Measurements from ENCODE around the gene OR5AR1.
"Not testable (repeated sequence)": the region's sequence is repeated elsewhere in the genome, so short reads cannot be mapped to it uniquely, and the experiment has no call there.

OR5AR1 gene

GRCh38 chr11:56663386-56663785 is at the start of gene OR5AR1:
OR5AR1 (plus strand) TSS chr11:56663686; CDS start chr11:56663686, 0 bp downstream.
- DNase-seq = no peak

GRCh38 chr11:56624661-56625110 is 38.8 kb upstream of the OR5AR1 start:
- peak; percentile 65 for DNase-seq

GRCh38 chr11:56625946-56626345 is 37.5 kb upstream of the OR5AR1 start:
- DNase-seq = no peak

- DNase-seq = no peak
Observed at GRCh38 chr11:56632329-56632728, 31.2 kb upstream of the OR5AR1 start.

- no peak for DNase-seq
Observed at GRCh38 chr11:56636861-56637260, 26.6 kb upstream of the OR5AR1 start.

- DNase-seq = no peak
Observed at GRCh38 chr11:56637500-56637899, 26.0 kb upstream of the OR5AR1 start.

DNA sequence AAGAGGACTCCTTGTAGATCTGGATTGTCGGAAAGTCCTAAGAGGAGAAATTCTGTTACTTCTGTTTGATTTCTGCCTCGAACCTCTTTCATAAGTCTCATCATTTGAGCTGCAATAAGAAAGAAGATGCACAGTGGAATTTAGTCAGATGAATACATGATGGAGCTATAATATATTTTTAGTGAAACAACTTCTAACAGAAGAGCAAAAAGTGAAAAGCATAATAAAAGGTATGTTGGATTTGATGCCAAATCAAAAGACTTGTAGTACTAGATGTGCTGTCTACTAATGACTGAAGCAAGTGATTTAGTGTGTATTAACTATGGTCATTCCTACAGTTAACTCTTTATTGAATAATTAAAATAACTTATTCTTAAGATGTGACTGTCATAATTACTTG is 21.1 kb upstream of the OR5AR1 start, which contains the start of gene OR5AP2:
OR5AP2 (minus strand) TSS at position 101 of the 400 bp plus-strand sequence; CDS start at position 101, 0 bp downstream.
- no peak for DNase-seq

GRCh38 chr11:56659755-56660154 is 3.7 kb upstream of the OR5AR1 start:
- no peak for DNase-seq

- DNase-seq = no peak
Observed at GRCh38 chr11:56670984-56671383, 7.5 kb downstream of the OR5AR1 start.

DNA sequence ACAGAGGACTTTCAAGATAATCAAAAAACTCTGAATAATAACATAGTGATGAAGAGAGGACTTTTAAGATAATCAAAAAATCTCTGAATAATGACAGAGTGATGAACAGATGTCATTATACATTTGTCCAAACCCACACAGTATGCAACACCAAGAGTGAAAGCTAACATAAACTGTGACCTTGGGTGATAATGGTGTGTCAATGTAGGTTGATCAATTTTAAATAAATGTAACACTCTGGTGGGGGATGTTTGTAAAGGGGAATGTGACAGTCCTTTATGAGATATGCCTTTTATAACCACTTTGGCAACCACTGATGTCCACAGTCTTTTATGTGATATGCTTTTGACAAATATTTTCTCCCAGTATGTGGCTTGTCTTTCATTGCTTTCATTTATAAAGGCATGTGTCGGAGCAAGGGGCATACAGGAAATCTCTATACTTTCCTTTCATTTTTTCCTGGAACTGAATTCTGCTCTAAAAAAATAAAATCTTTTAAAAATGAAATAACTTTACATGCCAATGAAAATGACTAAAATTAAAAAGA is 25.1 kb downstream of the OR5AR1 start:
- DNase-seq = no peak

GRCh38 chr11:56691179-56691578 is 27.7 kb downstream of the OR5AR1 start:
- not testable (repeated sequence) for DNase-seq

- no peak for DNase-seq
Observed at GRCh38 chr11:56693428-56693827, 29.9 kb downstream of the OR5AR1 start.

GRCh38 chr11:56698795-56699194 is 35.3 kb downstream of the OR5AR1 start, which contains the start of gene OR9G1:
OR9G1 (plus strand) TSS chr11:56699095; CDS start chr11:56700388, 1,293 bp downstream.
- no peak for DNase-seq

- no peak for DNase-seq
Observed at GRCh38 chr11:56700242-56700913, 36.9 kb downstream of the OR5AR1 start.

DNA sequence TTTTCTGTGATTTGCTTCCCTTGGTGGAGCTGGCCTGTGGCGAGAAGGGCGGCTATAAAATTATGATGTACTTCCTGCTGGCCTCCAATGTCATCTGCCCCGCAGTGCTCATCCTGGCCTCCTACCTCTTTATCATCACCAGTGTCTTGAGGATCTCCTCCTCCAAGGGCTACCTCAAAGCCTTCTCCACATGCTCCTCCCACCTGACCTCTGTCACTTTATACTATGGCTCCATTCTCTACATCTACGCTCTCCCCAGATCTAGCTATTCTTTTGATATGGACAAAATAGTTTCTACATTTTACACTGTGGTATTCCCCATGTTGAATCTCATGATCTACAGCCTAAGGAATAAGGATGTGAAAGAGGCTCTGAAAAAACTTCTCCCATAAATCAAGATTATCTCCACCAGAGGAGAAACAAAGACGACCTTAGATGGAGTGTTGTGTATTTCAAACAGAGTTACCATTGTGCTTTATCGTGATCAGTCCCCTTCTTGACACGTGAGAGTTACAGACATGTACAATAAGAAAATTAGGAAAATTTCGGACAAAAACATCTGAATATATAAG is 37.5 kb downstream of the OR5AR1 start:
- DNase-seq = no peak

- DNase-seq = no peak
Observed at GRCh38 chr11:56705784-56706396, 42.4 kb downstream of the OR5AR1 start.

- no peak for DNase-seq
Observed at GRCh38 chr11:56706486-56706885, 43.0 kb downstream of the OR5AR1 start.

- DNase-seq = no peak
Observed at GRCh38 chr11:56714206-56714605, 50.7 kb downstream of the OR5AR1 start.

Measured in suppressor macrophage treated with lipopolysaccharide for 4 hours (primary cell).